Neural cell (in vitro differentiated cells): ENCODE results near the gene KCTD16.

Source experiments
- EZH2 ChIP-seq: fragments of 200-600, 300-800 bp; shearing (Covaris generic), sonication (generic); IDR thresholded peaks from 2 replicates; pipeline ENCODE4 v1.6.1; 2014; ENCODE audit warnings: antibody characterized with exemption, low read length, borderline replicate concordance, mild to moderate bottlenecking; ENCODE audit not compliant: insufficient read depth, poor library complexity, severe bottlenecking
- MXI1 ChIP-seq: fragments of 450-650 bp; conservative IDR thresholded peaks from 2 replicates; pipeline ENCODE4 v1.6.1; 2014; ENCODE audit warnings: antibody characterized with exemption, mild to moderate bottlenecking; ENCODE audit not compliant: poor library complexity, severe bottlenecking
- POLR2AphosphoS5 ChIP-seq: IDR thresholded peaks from 2 replicates; pipeline ENCODE4 v1.6.1; 2012
- TAF1 ChIP-seq: IDR thresholded peaks from 2 replicates; pipeline ENCODE4 v1.6.1; 2012; ENCODE audit warnings: low read depth
- TF ChIP-seq, protein P1 (sequence below): fragments of 450-650 bp; IDR thresholded peaks from 2 replicates; pipeline ENCODE4 v1.5.1; 2014; ENCODE audit warnings: antibody characterized with exemption, mild to moderate bottlenecking, moderate library complexity; ENCODE audit not compliant: poor library complexity, severe bottlenecking

DNA sequence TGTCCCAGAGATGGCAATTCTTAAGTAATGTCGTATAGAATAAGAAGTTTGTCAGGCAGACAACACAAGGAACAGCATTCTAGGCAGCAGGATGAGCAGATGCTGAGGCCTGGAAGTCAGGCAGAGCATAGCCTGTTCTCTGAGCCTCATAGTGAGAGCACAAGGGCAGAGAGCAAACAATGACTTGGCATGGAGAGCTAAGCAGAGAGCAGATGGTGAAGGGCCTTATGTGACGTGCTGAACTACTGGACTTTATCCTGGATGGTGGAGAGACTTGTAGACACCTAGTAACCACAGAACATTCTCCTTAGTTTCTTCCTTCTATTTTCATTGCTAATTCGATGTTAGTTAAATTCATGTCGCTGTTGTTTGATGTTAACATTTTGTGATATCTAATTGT lies 60.1 kb downstream of the KCTD16 start:
- TF ChIP-seq, protein P1, sequence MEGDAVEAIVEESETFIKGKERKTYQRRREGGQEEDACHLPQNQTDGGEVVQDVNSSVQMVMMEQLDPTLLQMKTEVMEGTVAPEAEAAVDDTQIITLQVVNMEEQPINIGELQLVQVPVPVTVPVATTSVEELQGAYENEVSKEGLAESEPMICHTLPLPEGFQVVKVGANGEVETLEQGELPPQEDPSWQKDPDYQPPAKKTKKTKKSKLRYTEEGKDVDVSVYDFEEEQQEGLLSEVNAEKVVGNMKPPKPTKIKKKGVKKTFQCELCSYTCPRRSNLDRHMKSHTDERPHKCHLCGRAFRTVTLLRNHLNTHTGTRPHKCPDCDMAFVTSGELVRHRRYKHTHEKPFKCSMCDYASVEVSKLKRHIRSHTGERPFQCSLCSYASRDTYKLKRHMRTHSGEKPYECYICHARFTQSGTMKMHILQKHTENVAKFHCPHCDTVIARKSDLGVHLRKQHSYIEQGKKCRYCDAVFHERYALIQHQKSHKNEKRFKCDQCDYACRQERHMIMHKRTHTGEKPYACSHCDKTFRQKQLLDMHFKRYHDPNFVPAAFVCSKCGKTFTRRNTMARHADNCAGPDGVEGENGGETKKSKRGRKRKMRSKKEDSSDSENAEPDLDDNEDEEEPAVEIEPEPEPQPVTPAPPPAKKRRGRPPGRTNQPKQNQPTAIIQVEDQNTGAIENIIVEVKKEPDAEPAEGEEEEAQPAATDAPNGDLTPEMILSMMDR, result no peak
- TF ChIP-seq POLR2AphosphoS5, result no peak
- no peak for TF ChIP-seq MXI1
- no peak for TF ChIP-seq TAF1
- TF ChIP-seq EZH2, result no peak
